Suprapubic skin (tissue), 3 donors: Measurements from ENCODE around the gene PIGQ.

Experiments used
- EP300 ChIP-seq: sonication (generic); formaldehyde crosslinking; IDR thresholded peaks from one replicate; pipeline ENCODE4 v1.6.1; 2017; ENCODE audit warnings: antibody characterized with exemption
- POLR2A ChIP-seq, 2 donors: fragments of 450-650 bp; IDR thresholded peaks; one replicate each; pipeline ENCODE4 v1.6.1; 2017; ENCODE audit warnings: antibody characterized with exemption in 2 of 2, mild to moderate bottlenecking in 2 of 2, moderate library complexity in 2 of 2
- TF ChIP-seq, protein P1 (sequence below), 2 donors: fragments of 200-600 bp in 1 of 2; fragments of 450-650 bp in 1 of 2; sonication (generic) in 1 of 2; IDR thresholded peaks; one replicate each; pipeline ENCODE4 v1.5.1; 2016 to 2019; ENCODE audit warnings: antibody characterized with exemption in 2 of 2, mild to moderate bottlenecking in 1 of 2, moderate library complexity in 1 of 2

DNA sequence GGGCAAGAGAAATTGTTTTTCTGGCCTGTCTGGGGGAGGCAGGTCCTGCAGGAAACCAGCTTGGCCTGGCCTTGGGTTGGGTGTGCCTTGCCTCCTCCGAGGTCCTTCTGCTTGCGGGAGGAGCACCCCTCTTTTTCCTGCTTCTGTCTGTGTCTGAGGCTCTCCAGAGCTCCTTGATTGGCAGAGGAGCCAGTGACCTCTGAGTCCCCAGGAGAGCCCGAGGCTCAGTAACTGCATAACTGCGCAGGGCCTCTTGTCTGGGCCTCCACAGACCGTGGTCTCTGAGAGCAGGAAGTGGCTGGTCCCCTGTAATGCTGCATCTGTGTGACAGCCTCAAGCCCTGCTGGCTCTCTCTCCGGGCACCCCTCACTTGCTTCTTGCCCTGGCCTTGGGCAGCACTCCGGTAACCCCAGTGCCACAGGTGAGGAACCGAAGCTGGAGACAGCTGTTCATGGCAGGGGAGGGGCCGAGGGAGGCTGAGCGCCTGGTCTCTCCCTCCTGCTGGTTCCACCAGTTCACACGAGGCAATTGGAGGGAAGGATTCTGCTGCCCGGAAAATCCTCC lies 40.7 kb upstream of the PIGQ start:
- TF ChIP-seq, protein P1, sequence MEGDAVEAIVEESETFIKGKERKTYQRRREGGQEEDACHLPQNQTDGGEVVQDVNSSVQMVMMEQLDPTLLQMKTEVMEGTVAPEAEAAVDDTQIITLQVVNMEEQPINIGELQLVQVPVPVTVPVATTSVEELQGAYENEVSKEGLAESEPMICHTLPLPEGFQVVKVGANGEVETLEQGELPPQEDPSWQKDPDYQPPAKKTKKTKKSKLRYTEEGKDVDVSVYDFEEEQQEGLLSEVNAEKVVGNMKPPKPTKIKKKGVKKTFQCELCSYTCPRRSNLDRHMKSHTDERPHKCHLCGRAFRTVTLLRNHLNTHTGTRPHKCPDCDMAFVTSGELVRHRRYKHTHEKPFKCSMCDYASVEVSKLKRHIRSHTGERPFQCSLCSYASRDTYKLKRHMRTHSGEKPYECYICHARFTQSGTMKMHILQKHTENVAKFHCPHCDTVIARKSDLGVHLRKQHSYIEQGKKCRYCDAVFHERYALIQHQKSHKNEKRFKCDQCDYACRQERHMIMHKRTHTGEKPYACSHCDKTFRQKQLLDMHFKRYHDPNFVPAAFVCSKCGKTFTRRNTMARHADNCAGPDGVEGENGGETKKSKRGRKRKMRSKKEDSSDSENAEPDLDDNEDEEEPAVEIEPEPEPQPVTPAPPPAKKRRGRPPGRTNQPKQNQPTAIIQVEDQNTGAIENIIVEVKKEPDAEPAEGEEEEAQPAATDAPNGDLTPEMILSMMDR (IDR thresholded peaks at IDR 0.05), result no peak
- TF ChIP-seq EP300 (no peak), POLR2A (IDR thresholded peaks at IDR 0.05) (no peak)
